Heart right ventricle (tissue), 16 donors: ENCODE data around the gene ADARB1. TPM values are rescaled to one million over a fixed set of nuclear protein-coding genes. Genes with fewer than 3 reads are reported as not detected.

Source experiments
- ATAC-seq, 8 donors: fragments of 200-7000 bp; cut with Tn5 transposase; one replicate each; pipeline ENCODE4 v1.9.1; 2020; ENCODE audit warnings: mild to moderate bottlenecking in 8 of 8, moderate library complexity in 8 of 8, moderate number of reproducible peaks in 1 of 8
- DNase-seq, 2 donors: peaks; one replicate each; pipeline ENCODE4 v3.0.0-alpha.2; 2020
- H3K27ac ChIP-seq, 10 donors: fragments of 200-600 bp; sonication (generic) in 2 of 10; one replicate each; pipeline versions ENCODE4 v1.5.0 to v1.8.0; 2020 to 2022; ENCODE audit warnings: mild to moderate bottlenecking in 3 of 10
- H3K27me3 ChIP-seq, 7 donors: fragments of 200-600 bp; one replicate each; pipeline ENCODE4 v1.8.0; 2021 to 2022; ENCODE audit warnings: mild to moderate bottlenecking in 2 of 7
- H3K36me3 ChIP-seq, 9 donors: fragments of 200-600 bp; sonication (generic) in 1 of 9; one replicate each; pipeline versions ENCODE4 v1.5.0 to v1.8.0; 2020 to 2022; ENCODE audit warnings: mild to moderate bottlenecking in 2 of 9
- H3K4me1 ChIP-seq, 9 donors: fragments of 200-600 bp; sonication (generic) in 1 of 9; one replicate each; pipeline versions ENCODE4 v1.5.0 to v1.8.0; 2020 to 2022; ENCODE audit warnings: mild to moderate bottlenecking in 4 of 9
- H3K4me3 ChIP-seq, 10 donors: fragments of 200-600 bp; sonication (generic) in 2 of 10; one replicate each; pipeline versions ENCODE4 v1.5.0 to v1.8.0; 2020 to 2022; ENCODE audit warnings: mild to moderate bottlenecking in 7 of 10, moderate library complexity in 2 of 10
- H3K9me3 ChIP-seq, 11 donors: fragments of 200-600 bp in 10 of 11; sonication (generic) in 2 of 11; one replicate each; pipeline versions ENCODE4 v1.5.0 to v1.8.0; 2013 to 2022; ENCODE audit warnings: mild to moderate bottlenecking in 2 of 11, control low read depth in 1 of 11, moderate library complexity in 1 of 11
- CTCF ChIP-seq, 9 donors: fragments of 200-600 bp; sonication (generic) in 2 of 9; IDR thresholded peaks; one replicate each; pipeline versions ENCODE4 v1.5.0 to v1.8.0; 2021 to 2022; ENCODE audit warnings: antibody characterized with exemption in 9 of 9, mild to moderate bottlenecking in 5 of 9, moderate library complexity in 1 of 9
- WGBS, 2 donors: extraction: QIAGEN DNeasy Blood & Tissue Kit; methylation state at CpG; one replicate each; pipeline ENCODE4 v1.1.7; 2013; ENCODE audit warnings: inconsistent platforms in 1 of 2; 5-methylcytosine and 5-hydroxymethylcytosine counted together
- intact Hi-C, 10 donors: fragments of 100-400 bp; cut with DNase I; formaldehyde crosslinking; loops; one replicate each; pipeline versions ENCODE4 v1.11.1 to v1.14.2; 2022
- polyA plus RNA-seq, 2 donors: library from polyadenylated mRNA; stranded (reverse); fragments of 200-250 nt; gene quantifications; one replicate each; pipeline ENCODE4 v1.2.3, GENCODE V29; 2013
- total RNA-seq, 10 donors: library from RNA; stranded (reverse); fragmentation: NEBNext Ultra II Directional in 3 of 10; extraction: Animal tissue kit (Norgen Biotek cat#: 25700) in 3 of 10; gene quantifications; one replicate each; pipeline versions ENCODE4 v1.2.1 to v1.2.4, GENCODE V29; 2021 to 2023
- donor health status: Arrhythmogenic right ventricular cardiomyopathy.
- donor health status: ischemic (EF 13 %, LVEDD 7.1; RV severe dilation, severe dysfunction).
- donor health status: healthy with polysubstance abuse.
- donor health status: DM: no; HTN: yes; CAD: no.
- donor health status: DM: no; HTN: no; CAD: no.
- donor health status: ischemic (EF 25% LVEDD 6.9; RV normal size, moderate dysfunction).
- donor health status: ischemic (EF 25% LVEDD 5.7; RV mildly dilated, moderate dysfunction).
- donor health status: healthy.
- donor health status: DM: yes; HTN: yes; CAD: no.
- donor health status: Ischemic cardiomyopathy.
- donor health status: ischemic (EF 35%, LVEDD 5.7; RV mildly dilated, moderate dysfunction).
- donor health status: nonischemic (EF 11% LVEDD 7.7; RV severe dilation, severe dysfunction).
- donor health status: DM: yes; HTN: yes; CAD: no.
- donor health status: PGD.
- donor health status: ischemic (EF 29% LVEDD 5.4; RV normal size, mild dysfunction).
- donor health status: nonischemic (EF 23%, LVEDD 6.1; RV moderate dilation, normal function).

The ADARB1 gene
- total and polyA plus RNA-seq, 12 donors = 7.4 to 21.2 (median 13.5) TPM

GRCh38 chr21:45035477-45035848 lies 38.9 kb upstream of the ADARB1 start:
- 80 to 92% methylated on average over 8 of the region's 8 CpGs for WGBS, 2 donors
- Histone ChIP-seq H3K4me1 (peaks cover 5 to 44% (median 38%) of the 10 kb centered on the region in 9 donors), H3K4me3 (no peak overlapping the region), H3K27ac (no peak overlapping the region), H3K9me3 (peaks cover 0 to 22% (median 14%) of the 10 kb centered on the region in 11 donors), H3K27me3 (no peaks in the 10 kb centered on the region), H3K36me3 (no peaks in the 10 kb centered on the region)
- DNase-seq (no peak), ATAC-seq (no peak)
- no peak for TF ChIP-seq CTCF (IDR thresholded peaks at IDR 0.05)
- intact Hi-C loops = loop anchor here in 1 of 10 donors (10.0 kb wide), 1 partner anchor 81 kb away; no protein-coding TSS in a partner anchor

- no peak for ATAC-seq
- Histone ChIP-seq H3K27me3 (no peaks in the 10 kb centered on the region), H3K27ac (no peak overlapping the region), H3K9me3 (peaks cover 0 to 22% (median 14%) of the 10 kb centered on the region in 11 donors), H3K4me3 (no peak overlapping the region), H3K4me1 (peaks cover 5 to 44% (median 33%) of the 10 kb centered on the region in 9 donors), H3K36me3 (no peaks in the 10 kb centered on the region)
- intact Hi-C loops = loop anchor here in 1 of 10 donors (10.0 kb wide), 1 partner anchor 82 kb away; no protein-coding TSS in a partner anchor
- no peak for TF ChIP-seq CTCF (IDR thresholded peaks at IDR 0.05)
- DNase-seq = no peak
- 46 to 65% methylated on average over 1 of the region's 1 CpG for WGBS, 2 donors
Observed at GRCh38 chr21:45036630-45037029, 37.8 kb upstream of the ADARB1 start.

GRCh38 chr21:45037986-45038385 lies 36.4 kb upstream of the ADARB1 start:
- Histone ChIP-seq H3K27me3 (no peaks in the 10 kb centered on the region), H3K4me1 (peaks cover 5 to 44% (median 23%) of the 10 kb centered on the region in 9 donors), H3K4me3 (no peak overlapping the region), H3K27ac (no peak overlapping the region), H3K9me3 (peaks cover 0 to 22% (median 14%) of the 10 kb centered on the region in 11 donors), H3K36me3 (no peaks in the 10 kb centered on the region)
- DNase-seq (no peak), ATAC-seq (no peak)
- intact Hi-C loops = loop anchor here in 1 of 10 donors (10.0 kb wide), 1 partner anchor 83 kb away; no protein-coding TSS in a partner anchor
- TF ChIP-seq CTCF (IDR thresholded peaks at IDR 0.05) = no peak
- WGBS, 2 donors = 85 to 92% methylated on average over 9 of the region's 9 CpGs

- intact Hi-C loops = loop anchor here in 1 of 10 donors (10.0 kb wide), 1 partner anchor 85 kb away; no protein-coding TSS in a partner anchor
- H3K27ac ChIP-seq = no peak overlapping the region
- no peak for TF ChIP-seq CTCF (IDR thresholded peaks at IDR 0.05)
- no peaks in the 10 kb centered on the region for H3K27me3 ChIP-seq
- 89 to 100% methylated on average over 3 of the region's 3 CpGs for WGBS, 2 donors
- ATAC-seq (no peak), DNase-seq (no peak)
- H3K4me1 ChIP-seq = peaks cover 0 to 31% (median 11%) of the 10 kb centered on the region in 9 donors
- peaks cover 0 to 22% (median 14%) of the 10 kb centered on the region in 11 donors for H3K9me3 ChIP-seq
- no peaks in the 10 kb centered on the region for H3K36me3 ChIP-seq
- H3K4me3 ChIP-seq = no peak overlapping the region
Observed at GRCh38 chr21:45039317-45040156, 34.8 kb upstream of the ADARB1 start.
